HG03571 (cell line): ENCODE data around the gene SIVA1.

Source experiments
- ATAC-seq: cut with Tn5 transposase; IDR thresholded peaks from one replicate; pipeline ENCODE4 v1.9.1; 2021; ENCODE audit not compliant: unreplicated experiment

SIVA1 gene

DNA sequence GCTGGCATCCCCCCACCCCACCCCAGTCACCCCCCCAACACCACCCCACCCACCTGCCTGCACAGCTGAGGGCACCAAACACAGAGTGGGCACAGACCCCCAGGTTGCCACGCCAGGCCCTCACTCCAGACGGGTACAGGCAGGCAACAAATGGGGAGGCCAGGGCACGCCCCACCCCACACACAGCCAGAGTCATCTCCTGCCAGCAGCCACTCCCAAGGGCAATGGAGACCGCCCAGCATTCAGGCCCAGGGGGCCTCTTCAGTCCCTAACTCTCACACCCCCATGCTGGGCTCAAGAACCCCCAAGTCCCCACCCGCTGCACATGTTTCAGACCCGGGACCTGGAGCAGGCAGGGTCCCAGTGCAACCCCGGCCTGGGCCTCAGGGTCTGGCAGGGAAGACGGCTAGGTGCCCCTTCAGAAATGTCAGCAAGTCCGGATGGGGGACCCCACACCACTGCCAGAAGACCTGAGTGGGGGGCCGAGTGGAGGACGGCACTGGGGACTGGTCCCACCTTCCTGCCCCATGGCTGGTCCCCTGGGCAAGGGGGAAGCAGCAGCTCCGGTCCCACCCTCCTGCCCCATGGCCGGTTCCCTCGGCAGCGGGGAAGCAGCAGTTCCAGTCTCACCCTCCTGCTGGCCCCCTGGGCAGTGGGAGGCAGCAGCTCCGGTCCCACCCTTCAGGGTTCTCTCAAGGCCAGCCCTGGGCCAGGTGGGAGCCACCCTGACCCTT, 30.7 kb downstream of the SIVA1 start:
- ATAC-seq, result no peak

DNA sequence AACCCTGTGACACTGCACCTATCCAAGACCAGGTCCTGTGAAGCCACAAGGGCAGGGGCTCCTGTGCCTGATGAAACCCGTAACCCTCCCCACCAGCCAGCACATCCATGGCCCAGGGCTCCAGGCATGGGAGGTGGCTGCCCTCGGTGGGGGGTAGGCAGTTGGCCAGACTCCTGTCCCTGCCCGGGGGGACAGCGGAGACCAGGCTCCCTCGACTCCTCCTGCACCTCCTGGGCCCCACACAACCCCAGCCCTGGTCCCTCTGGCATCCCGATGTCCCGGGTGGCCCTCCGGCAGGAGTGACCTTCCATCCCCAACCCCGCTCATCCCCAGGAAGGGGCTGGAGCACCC, 31.2 kb downstream of the SIVA1 start:
- ATAC-seq, result no peak

DNA sequence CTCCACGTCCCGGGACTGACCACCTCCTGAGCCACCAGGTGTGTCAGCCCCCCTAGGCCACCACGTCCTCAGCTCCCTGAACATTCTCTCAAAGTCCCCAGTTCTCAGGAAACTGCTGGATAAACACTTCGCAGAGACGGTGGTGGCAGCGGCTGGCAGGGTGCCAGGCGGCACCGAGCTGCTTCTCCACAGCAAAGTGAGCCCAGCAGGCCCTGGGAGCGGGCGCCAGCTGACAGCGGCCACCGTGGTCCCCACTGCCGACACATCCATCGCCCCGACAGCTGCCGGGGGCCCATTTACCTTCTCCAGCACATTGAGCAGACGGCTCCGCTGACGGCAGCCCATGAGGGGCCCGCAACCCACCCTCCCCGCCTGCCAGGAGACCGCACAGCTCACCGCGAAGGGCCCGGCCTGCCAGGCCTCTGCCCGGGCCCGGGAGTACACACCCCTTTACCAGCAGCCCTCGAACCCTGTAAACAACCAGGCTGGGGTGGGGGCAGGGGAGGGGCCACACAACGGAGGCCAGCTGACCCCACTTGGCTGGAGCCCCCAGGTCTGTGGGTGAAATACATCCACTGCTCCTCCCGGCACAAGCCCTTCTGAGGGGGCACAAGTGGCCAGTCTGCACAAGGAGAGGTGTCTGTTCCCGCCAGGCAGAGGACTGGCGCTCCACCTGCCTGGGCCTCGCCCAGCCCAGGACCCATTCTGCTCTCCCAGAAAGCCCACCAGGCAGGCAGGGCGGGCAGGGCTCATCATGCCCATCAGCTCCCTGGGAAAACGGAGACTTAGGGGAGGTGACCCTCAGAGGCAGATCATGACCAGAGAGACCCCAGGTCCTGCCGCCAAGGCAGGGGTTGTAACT, 32.1 kb downstream of the SIVA1 start:
- no peak for ATAC-seq

GRCh38 chr14:104785708-104786080, 32.7 kb downstream of the SIVA1 start:
- no peak for ATAC-seq

GRCh38 chr14:104786091-104786586, 33.2 kb downstream of the SIVA1 start:
- ATAC-seq, result no peak

GRCh38 chr14:104786726-104787675, 34.1 kb downstream of the SIVA1 start:
- no peak for ATAC-seq

- ATAC-seq, result no peak
These were observed 34.8 kb downstream of the SIVA1 start for GRCh38 chr14:104787736-104788135.

DNA sequence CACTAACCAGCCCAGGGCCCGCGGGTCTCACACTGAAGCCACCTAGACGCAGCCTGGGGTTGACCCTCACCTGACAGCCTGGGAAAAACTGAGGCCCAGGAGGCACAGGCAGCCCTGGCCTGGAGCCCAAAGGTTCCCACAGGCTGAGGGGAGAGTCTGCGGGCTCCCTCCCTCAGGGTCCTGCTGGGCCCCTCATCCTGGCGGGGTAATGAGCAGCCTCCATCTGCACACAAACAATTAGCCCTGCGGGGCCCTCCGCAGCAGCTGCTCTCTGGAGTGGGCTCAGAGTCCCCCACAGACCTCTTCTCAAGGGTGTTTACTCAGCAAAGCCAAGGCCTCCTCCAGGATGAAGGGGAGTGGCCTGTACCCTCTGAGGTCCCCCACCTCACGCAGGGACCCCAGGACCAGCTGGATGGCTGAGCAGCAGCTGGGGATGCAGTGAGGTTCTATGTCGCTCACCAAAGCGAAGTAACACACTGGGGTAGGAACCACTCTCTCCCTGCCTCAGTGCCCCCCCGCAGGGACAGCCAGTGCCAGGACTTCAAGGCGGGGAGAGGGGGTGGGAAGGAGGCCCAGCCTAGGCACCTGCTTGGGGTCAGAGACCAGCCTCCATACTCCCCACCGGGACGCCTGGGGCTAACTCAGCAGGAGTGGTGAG, 35.3 kb downstream of the SIVA1 start:
- ATAC-seq, result no peak

DNA sequence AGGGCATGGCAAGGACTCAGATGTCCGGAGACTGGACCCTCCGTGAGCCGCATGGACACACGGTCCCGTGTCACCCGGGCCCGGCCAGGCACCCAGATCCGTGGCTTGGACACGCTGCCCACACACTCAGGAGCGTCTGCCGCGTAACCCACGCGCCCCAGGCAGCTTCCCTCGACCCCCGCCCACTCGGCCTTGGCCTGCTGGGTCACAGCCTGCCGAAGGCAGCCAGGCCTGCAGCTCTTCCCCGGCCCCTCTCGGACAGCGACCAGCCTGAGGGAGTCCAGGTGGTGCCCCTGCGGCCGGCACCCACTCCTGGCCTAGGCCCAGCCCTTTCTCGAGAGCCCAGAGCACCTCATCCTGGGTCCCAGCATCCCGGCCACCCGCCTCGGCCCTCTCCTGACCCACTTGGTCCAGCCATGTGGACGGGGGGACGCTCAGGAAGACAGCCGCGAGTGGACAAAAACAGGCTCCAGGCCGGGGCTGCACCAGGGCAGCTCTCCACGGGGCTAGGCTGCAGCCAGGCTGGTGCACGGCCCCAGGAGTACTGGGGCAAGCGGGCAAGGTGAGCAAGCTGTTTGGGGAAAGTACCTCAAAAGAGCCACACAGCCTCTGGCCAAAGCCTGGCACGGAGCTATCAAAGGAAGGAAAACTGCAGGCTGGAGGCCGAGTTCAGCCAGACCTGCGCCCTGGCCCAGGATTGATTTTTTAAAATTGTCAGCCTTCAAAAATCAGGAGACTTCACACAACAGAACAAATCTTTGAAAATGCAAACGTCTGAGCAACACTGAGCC, 36.1 kb downstream of the SIVA1 start:
- no peak for ATAC-seq

DNA sequence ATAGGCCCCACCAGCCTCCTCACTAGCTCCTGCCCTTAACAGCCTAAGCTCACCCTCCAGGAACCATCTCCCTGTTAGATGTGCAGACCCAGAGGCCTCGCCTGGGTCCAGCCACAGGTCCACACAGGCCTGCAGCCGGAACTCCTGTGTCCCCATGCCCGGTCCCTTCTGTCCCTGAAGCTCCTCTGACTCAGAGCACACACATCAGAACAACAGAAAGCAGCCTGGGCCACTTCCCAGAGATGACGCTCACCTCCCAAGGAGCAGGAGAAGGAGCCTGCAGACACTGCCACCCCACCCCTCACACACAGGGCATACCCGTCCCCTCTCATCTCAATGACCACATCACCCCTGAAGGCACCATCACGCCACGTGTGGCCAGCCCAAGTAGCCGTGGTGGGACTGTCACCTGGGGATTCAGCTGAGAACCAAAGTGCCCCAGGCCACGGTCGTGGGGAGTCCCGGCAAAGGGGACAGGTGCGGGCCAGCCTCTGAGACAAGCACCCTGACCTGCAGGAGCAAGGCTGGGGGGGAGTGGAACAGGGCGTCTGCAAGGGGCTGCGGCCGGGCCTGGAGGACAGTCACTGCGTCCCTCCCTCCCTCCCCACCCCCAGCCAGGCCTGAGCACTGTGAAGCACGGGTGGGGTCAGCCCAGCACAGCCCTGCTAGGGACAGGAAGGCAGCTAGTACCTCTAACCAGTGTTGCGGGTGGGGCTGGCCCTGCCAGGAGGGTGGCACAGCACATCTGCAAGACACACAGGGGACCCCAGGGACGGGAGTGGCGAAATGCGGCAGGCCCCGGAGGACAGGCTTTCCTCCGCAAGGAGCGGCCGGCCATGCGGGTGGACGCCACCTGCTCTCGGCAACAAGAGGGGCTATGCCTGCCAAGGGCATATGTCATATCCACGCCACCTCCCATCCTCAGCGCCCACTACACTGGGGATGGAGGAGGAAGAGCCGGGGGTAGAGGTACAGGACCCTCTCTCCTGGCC, 37.1 kb downstream of the SIVA1 start:
- ATAC-seq, result no peak

- no peak for ATAC-seq
These were observed 38.5 kb downstream of the SIVA1 start for GRCh38 chr14:104791425-104791824.

DNA sequence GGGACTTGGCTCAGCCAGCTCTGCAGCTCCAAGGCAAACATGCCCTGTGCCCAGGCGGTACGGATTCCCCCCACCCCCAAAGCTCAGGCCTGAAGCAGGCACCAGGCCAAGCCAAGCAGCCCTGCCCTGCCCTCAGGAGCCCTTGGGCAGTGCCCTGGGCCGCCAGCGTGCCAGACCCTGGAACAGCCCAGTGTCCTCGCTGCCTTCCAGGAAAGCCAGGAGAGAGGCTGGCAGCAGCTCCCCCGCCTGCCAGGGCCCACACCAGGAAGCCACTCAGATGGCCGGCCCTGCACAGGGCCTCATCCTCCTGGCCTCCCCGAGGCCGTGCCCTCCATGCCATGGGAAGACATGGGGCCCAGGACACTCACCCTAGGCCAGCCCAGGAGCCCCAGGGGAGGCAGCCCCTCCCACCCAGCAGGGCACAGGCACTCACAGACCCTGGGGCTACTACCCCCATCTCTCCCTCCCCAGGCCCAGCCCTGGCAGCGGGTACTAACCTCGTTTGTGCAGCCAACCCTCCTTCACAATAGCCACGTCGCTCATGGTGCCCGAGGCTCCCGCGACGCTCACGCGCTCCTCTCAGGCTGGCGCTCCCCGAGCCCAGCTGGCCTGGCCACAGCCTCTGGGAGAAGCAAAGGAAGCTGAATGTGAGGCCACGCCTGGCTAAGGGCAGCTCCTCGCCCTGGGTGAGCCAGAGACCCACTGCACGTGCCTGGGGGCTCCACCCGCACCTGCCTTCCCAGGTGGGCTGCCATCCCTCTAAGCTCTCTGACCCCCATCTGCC, 39.3 kb downstream of the SIVA1 start:
- ATAC-seq, result no peak

- no peak for ATAC-seq
These were observed 40.2 kb downstream of the SIVA1 start for GRCh38 chr14:104792945-104793702.

GRCh38 chr14:104793703-104793959, 40.7 kb downstream of the SIVA1 start:
- ATAC-seq, result no peak

DNA sequence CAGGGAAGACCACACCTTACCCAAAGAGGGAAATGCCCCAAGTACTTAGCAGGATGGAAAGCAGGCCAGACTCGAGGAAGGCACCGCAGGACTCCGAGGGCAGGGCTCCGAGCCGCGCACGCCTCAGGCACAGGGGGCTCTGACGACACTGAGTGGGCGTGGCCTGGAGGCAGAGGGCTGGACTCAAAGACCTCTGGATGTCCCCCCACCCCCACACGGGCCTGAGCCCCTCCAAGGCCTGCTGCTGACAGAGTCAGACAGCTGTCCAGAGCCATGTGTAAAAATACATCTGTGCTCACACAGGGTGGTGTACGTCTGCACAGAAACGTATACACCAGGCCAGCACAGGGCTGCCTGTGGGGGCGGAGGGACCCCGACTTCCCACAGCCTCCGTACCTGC, 41.2 kb downstream of the SIVA1 start:
- ATAC-seq, result no peak

GRCh38 chr14:104794631-104794992, 41.7 kb downstream of the SIVA1 start:
- ATAC-seq, result no peak

- no peak for ATAC-seq
These were observed 42.2 kb downstream of the SIVA1 start, which contains the start of gene AKT1 for GRCh38 chr14:104794993-104795780. TSS of gene AKT1 (minus strand) at chr14:104795748. CDS start at chr14:104792643, 3,105 bp downstream.
